ENCODE results near the gene SIRT2.

DNA sequence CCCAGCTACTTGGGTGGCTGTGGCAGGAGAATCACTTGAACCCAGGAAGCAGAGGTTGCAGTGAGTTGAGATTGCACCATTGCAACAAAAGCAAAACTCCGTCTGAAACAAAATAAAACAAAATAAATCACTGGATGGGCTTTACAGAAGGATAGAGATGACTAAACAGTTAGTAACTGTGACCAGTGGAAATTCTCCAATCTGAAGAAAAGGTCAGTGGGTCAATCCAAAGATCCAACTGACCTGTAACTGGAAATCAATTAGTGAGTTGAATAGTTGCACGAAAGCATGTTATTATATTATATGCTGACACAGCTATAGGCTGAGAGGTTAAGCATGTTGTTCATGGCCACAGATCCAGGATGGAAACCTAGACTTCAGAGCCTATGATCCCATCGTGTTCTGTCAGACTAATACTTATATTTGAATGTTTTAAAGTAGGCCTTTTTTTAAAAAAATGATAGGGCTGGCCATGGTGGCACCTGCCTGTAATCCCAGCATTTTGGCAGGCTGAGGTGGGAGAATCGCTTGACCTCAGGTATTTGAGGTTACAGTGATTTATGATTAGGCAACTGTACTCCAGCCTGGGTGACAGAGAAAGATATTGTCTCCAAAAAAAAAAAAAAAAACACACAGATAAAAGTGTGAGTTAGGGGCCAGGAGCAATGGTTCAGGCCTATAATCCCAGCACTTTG is 69.2 kb downstream of the SIRT2 start:
- TF ChIP-seq, protein P1, sequence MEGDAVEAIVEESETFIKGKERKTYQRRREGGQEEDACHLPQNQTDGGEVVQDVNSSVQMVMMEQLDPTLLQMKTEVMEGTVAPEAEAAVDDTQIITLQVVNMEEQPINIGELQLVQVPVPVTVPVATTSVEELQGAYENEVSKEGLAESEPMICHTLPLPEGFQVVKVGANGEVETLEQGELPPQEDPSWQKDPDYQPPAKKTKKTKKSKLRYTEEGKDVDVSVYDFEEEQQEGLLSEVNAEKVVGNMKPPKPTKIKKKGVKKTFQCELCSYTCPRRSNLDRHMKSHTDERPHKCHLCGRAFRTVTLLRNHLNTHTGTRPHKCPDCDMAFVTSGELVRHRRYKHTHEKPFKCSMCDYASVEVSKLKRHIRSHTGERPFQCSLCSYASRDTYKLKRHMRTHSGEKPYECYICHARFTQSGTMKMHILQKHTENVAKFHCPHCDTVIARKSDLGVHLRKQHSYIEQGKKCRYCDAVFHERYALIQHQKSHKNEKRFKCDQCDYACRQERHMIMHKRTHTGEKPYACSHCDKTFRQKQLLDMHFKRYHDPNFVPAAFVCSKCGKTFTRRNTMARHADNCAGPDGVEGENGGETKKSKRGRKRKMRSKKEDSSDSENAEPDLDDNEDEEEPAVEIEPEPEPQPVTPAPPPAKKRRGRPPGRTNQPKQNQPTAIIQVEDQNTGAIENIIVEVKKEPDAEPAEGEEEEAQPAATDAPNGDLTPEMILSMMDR (conservative IDR thresholded peaks at IDR 0.05; ENCODE audit: low read length), result no peak
- TF ChIP-seq EZH2phosphoT487 (IDR thresholded peaks at IDR 0.05; ENCODE audit: borderline replicate concordance, low read depth, low read length), result no peak
